SK-N-MC (cell line): ENCODE results near the gene GLOD4.
"Not testable (repeated sequence)": the region's sequence is repeated elsewhere in the genome, so short reads cannot be mapped to it uniquely, and the experiment has no call there.

Source experiments
- DNase-seq: peaks from one replicate; pipeline ENCODE4 v3.0.0-alpha.2; 2011; ENCODE audit warnings: low read depth, low spot score
- H3K27ac ChIP-seq: fragments of 200-600 bp; sonication (generic); 2 replicates; pipeline ENCODE4 v1.5.1; 2016; ENCODE audit warnings: mixed run types
- H3K36me3 ChIP-seq: fragments of 200-600 bp; sonication (generic); 2 replicates; pipeline ENCODE4 v1.6.1; 2017; ENCODE audit warnings: antibody characterized with exemption, low read length, mixed read lengths; ENCODE audit not compliant: insufficient read depth
- H3K4me3 ChIP-seq: fragments of 200-600 bp; sonication (generic); 2 replicates; pipeline ENCODE4 v1.5.1; 2016
- H3K9ac ChIP-seq: fragments of 200-600 bp; sonication (generic); 2 replicates; pipeline ENCODE4 v1.8.0; 2017; ENCODE audit warnings: mixed run types, mixed read lengths; ENCODE audit not compliant: insufficient read length
- H3K9me3 ChIP-seq: fragments of 200-600 bp; sonication (generic); 2 replicates; pipeline ENCODE4 v1.6.1; 2017; ENCODE audit warnings: low read depth, mild to moderate bottlenecking, antibody characterized with exemption, low read length, moderate library complexity, mixed read lengths
- EZH2 ChIP-seq: fragments of 200-600 bp; sonication (generic); IDR thresholded peaks from one replicate; pipeline ENCODE4 v1.6.1; 2017; ENCODE audit warnings: antibody characterized with exemption
- FOXP2 ChIP-seq: optimal IDR thresholded peaks from 2 replicates; pipeline ENCODE3; 2011; ENCODE audit warnings: mild to moderate bottlenecking, moderate library complexity; ENCODE audit not compliant: insufficient read depth; ENCODE audit errors: extremely low read length, control extremely low read depth
- POLR2AphosphoS5 ChIP-seq: IDR thresholded peaks from 2 replicates; pipeline ENCODE4 v1.6.1; 2012; ENCODE audit warnings: mild to moderate bottlenecking, low read depth, low read length, borderline replicate concordance

Gene GLOD4

GRCh38 chr17:750431-751037, 31.5 kb downstream of the GLOD4 start:
- DNase-seq: no peak
- TF ChIP-seq FOXP2 (no peak), POLR2AphosphoS5 (no peak), EZH2 (no peak)
- H3K36me3 ChIP-seq: peaks cover 29% of the 10 kb centered on the region
- H3K9me3 ChIP-seq: no peaks in the 10 kb centered on the region
- H3K27ac ChIP-seq: no peak overlapping the region
- peak overlapping the region; percentile 97 for H3K9ac ChIP-seq
- peak overlapping the region; percentile 86 for H3K4me3 ChIP-seq

DNA sequence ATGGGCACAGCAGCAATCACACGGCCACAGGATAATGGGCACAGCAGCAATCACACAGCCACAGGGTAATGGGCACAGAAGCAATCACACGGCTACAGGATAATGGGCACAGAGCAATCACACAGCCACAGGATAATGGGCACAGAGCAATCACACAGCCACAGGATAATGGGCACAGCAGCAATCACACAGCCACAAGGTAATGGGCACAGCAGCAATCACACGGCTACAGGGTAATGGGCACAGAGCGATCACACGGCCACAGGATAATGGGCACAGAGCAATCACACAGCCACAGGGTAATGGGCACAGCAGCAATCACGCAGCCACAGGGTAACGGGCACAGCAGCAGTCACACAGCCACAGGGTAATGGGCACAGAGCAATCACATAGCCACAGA, 32.7 kb downstream of the GLOD4 start:
- peak overlapping the region; percentile 97 for H3K9ac ChIP-seq
- not testable (repeated sequence) for H3K27ac ChIP-seq, H3K9me3 ChIP-seq, DNase-seq
- peak overlapping the region; percentile 86 for H3K4me3 ChIP-seq
- peaks cover 41% of the 10 kb centered on the region for H3K36me3 ChIP-seq

DNA sequence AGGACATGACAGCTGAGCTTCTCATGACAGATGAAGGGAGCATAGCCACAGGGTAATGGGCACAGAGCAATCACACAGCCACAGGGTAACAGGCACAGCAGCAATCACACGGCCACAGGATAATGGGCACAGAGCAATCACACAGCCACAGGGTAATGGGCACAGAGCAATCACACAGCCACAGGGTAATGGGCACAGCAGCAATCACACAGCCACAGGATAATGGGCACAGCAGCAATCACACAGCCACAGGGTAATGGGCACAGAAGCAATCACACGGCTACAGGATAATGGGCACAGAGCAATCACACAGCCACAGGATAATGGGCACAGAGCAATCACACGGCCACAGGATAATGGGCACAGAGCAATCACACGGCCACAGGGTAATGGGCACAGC, 33.5 kb downstream of the GLOD4 start:
- peaks cover 48% of the 10 kb centered on the region for H3K36me3 ChIP-seq
- H3K27ac ChIP-seq, H3K9me3 ChIP-seq, H3K9ac ChIP-seq, DNase-seq, H3K4me3 ChIP-seq: not testable (repeated sequence)

DNA sequence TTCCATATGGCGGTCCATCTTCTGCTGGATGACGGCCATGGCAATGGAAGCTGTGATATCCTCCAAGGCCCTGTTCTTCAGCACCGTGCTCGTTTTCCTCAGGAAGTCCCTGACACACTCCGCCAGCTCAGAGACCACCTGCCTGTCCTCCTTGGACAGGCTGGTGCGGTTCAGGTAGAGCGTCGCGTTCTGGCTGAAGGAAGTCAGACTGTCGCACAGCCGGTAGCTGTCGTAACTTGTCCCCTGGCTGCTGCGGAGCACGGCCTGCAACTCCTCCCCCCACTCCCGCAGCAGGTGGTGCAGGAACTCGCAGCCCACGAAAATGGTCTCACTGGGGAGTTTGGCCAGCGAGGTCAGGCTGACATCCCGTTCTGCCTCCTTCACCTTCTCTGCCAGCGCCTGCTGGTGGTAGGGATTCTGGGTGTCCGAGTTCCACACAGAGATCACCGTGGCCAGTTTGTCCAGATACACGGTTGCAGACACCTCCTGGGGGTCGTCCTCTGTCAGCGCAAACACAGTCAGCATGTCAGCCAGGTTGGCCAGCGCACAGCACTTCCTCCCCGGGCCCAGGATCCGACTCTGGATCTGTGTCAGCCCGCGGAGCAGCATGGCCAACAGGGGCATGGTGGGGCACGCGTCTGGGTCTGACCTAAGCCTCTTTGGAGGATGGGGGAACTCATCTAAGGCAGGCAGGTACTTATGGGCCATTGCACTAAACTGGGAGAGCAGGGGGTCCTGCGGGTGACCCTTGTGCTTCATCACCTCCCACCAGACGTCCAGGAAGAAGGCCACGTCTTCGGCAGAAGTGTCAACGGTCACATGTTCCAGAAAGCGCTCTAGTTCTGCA, 35.1 kb downstream of the GLOD4 start:
- Histone ChIP-seq H3K4me3 (no peak overlapping the region), H3K9ac (no peak overlapping the region), H3K27ac (no peak overlapping the region), H3K9me3 (no peaks in the 10 kb centered on the region), H3K36me3 (peaks cover 63% of the 10 kb centered on the region)
- no peak for TF ChIP-seq EZH2
- DNase-seq: no peak

GRCh38 chr17:746181-746580, 35.9 kb downstream of the GLOD4 start:
- DNase-seq: no peak
- no peak for TF ChIP-seq POLR2AphosphoS5
- no peak for TF ChIP-seq EZH2
- TF ChIP-seq FOXP2: no peak
- Histone ChIP-seq H3K9me3 (no peaks in the 10 kb centered on the region), H3K36me3 (peaks cover 71% of the 10 kb centered on the region), H3K27ac (no peak overlapping the region), H3K9ac (no peak overlapping the region), H3K4me3 (no peak overlapping the region)

GRCh38 chr17:745406-745805, 36.7 kb downstream of the GLOD4 start:
- Histone ChIP-seq H3K9me3 (no peaks in the 10 kb centered on the region), H3K36me3 (peaks cover 79% of the 10 kb centered on the region), H3K4me3 (no peak overlapping the region), H3K27ac (no peak overlapping the region), H3K9ac (no peak overlapping the region)
- TF ChIP-seq EZH2 (no peak), FOXP2 (no peak), POLR2AphosphoS5 (no peak)
- DNase-seq: no peak

DNA sequence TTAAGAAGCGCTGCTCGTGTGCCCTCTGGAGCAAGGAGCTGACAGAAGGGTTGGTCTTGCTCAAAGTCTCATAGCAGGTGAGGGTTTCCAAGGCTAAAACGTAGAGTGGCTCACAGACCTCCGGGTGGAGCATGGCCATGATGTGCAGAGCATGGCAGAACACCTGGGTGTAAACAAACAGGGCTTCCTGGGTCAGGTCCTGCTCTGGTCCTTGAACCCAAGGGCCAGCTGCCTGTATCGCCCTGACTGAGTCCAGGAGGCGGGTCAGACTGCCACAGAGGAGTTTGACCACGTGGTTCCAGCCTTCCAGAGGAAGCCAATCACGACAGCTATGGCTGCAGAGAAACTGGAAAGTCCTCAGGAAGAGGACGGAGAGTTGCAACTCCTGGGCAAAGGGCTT, 37.1 kb downstream of the GLOD4 start:
- TF ChIP-seq EZH2 (no peak), POLR2AphosphoS5 (no peak), FOXP2 (no peak)
- H3K4me3 ChIP-seq: no peak overlapping the region
- DNase-seq: no peak
- no peak overlapping the region for H3K27ac ChIP-seq
- H3K36me3 ChIP-seq: peaks cover 80% of the 10 kb centered on the region
- H3K9me3 ChIP-seq: no peaks in the 10 kb centered on the region
- no peak overlapping the region for H3K9ac ChIP-seq

DNA sequence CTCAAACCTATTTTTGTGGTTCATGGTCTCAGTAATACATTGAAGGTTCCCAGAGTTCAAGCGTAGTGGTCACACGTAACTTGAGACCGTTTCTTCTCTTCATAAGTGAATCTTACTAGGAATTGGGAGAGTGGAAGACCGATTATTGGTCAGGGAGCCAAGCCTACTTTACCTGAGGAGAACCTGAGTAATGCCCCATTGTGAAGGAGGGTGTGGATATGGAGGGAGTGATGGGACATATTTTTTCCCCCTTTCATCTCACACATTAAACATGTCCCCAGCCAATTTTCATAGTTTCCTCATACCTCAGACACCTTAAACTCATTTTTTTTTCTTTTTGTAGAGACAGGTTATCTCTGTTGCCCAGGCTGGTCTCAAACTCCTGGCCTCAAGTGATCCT, 38.9 kb downstream of the GLOD4 start:
- no peaks in the 10 kb centered on the region for H3K9me3 ChIP-seq
- peaks cover 81% of the 10 kb centered on the region for H3K36me3 ChIP-seq

More for the DNA sequence above, 38.9 kb downstream of the GLOD4 start:
- Histone ChIP-seq H3K27ac (no peak overlapping the region), H3K9ac (no peak overlapping the region), H3K4me3 (no peak overlapping the region)
- no peak for DNase-seq
- TF ChIP-seq POLR2AphosphoS5 (no peak), EZH2 (no peak), FOXP2 (no peak)
